ENCODE results near the gene ACKR4. TPM values are rescaled to one million over a fixed set of nuclear protein-coding genes. Genes with fewer than 3 reads are reported as not detected.

Gene ACKR4
- total and polyA plus RNA-seq, 2 of the 8 experiments (the other 6 are each of a cell fraction or from before 2014, with no cell fraction given), result not detected

DNA sequence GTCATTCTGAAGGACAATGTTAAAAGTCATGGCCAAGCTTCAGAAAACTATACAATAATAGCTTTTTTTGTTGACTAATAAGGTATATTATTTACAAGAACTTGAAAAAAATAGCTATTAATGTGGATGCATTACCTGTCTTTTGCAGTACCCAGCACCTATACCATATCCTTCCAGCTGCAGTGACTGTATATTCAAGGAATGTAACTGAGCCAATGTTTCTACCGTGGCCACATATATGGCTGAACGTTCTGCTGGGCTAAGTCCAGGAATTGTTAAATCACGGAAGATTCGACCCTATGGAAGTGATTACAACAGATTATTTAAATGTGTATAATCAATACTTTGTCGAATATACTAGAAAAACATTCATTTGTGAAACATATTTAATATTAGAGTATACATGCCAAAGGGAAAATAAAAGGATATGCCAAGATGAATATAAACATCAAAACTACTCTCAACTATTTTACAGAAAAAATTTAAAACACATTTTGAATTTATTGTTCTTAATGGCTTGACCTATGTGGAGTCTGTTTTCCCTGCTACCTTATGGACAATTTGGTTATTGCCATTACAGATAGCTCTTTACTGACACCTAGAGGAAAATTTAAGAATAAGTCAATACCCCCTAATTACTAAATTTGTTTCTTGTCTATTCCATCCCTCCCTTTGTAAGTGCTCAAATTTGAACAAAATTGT, 44.9 kb downstream of the ACKR4 start:
- Histone ChIP-seq H3K23me2 (ENCODE audit: low read depth, low read length) (no peaks in the 10 kb centered on the region), H3K79me2 (ENCODE audit: control insufficient read depth in 1 of 2, insufficient read depth in 2 of 2, low read length in 2 of 2) (no peaks in the 10 kb centered on the region), H3K56ac (replicated peaks; ENCODE audit: insufficient read length, low read depth, low read length) (no peak overlapping the region), H3K36me3 (ENCODE audit: control insufficient read depth in 2 of 4, insufficient read depth in 4 of 4, low read length in 3 of 4) (peaks cover 0 to 5% (median 1%) of the 10 kb centered on the region in 4 experiments; a peak in 1 of 8 replicates), H3K9ac (replicated peaks in 1 of 4; ENCODE audit: extremely low read depth in 1 of 4, low read depth in 3 of 4, low read length in 3 of 4) (no peak overlapping the region), H2BK5ac (ENCODE audit: low read depth, low read length) (no peak overlapping the region), H2AK5ac (ENCODE audit: low read depth, low read length) (no peak overlapping the region), H2AFZ (ENCODE audit: low read length) (no peak overlapping the region), H4K91ac (replicated peaks; ENCODE audit: insufficient read length, low read length) (no peak overlapping the region), H4K8ac (ENCODE audit: extremely low read depth, insufficient read depth, low read length) (no peak overlapping the region), H3K4ac (replicated peaks; ENCODE audit: insufficient read length, low read depth, low read length) (no peak overlapping the region), H3K27me3 (replicated peaks in 1 of 4; ENCODE audit: control insufficient read depth in 3 of 4, extremely low read depth in 1 of 4, insufficient read depth in 3 of 4, low read length in 3 of 4) (no peaks in the 10 kb centered on the region), H2BK12ac (ENCODE audit: low read depth, low read length) (no peak overlapping the region), H3K27ac (ENCODE audit: low read depth, low read length) (no peak overlapping the region), H3K9me3 (ENCODE audit: insufficient read depth in 2 of 2, low read depth in 1 of 2, low read length in 1 of 2) (no peaks in the 10 kb centered on the region), H3K4me3 (ENCODE audit: extremely low read depth in 1 of 4, insufficient read depth in 2 of 4, low read depth in 3 of 4, low read length in 4 of 4) (no peak overlapping the region), H3K4me2 (ENCODE audit: insufficient read depth in 1 of 2, low read depth in 2 of 2, low read length in 2 of 2) (no peak overlapping the region), H3K18ac (ENCODE audit: extremely low read depth, low read length) (no peak overlapping the region), H2BK120ac (replicated peaks; ENCODE audit: low read depth, low read length) (no peak overlapping the region), H4K20me1 (replicated peaks in 1 of 2; ENCODE audit: control insufficient read depth in 1 of 2, insufficient read depth in 2 of 2, low read length in 2 of 2) (no peaks in the 10 kb centered on the region), H3K23ac (ENCODE audit: insufficient read length) (no peak overlapping the region), H3K4me1 (replicated peaks in 1 of 4; ENCODE audit: control insufficient read depth in 3 of 4, insufficient read depth in 4 of 4, low read length in 3 of 4) (no peaks in the 10 kb centered on the region), H2BK15ac (ENCODE audit: low read length) (no peak overlapping the region), H4K5ac (ENCODE audit: insufficient read length, low read depth, low read length) (no peak overlapping the region), H3K14ac (ENCODE audit: insufficient read length) (no peak overlapping the region), H2BK20ac (ENCODE audit: low read length) (no peak overlapping the region), H3K79me1 (ENCODE audit: low read depth, low read length) (no peaks in the 10 kb centered on the region)
- DNase-seq (ENCODE audit: low read depth in 1 of 2, low spot score in 2 of 2) (no peak), FAIRE-seq (no peak)
- POLR2A ChIA-PET (ENCODE audit: partially characterized antibody), result no interaction called here
- CTCF ChIA-PET (ENCODE audit: partially characterized antibody), result interaction anchor here (0.6 to 6.7 kb wide), 28 partner anchors 11 to 155 kb away, joined by 3 to 163 read pairs (median 4); partner anchors contain the start of gene ACAD11
- 78% methylated on average over 5 of the region's 5 CpGs; no CpG with 5 or more reads in 1 of the 2 experiments for WGBS, 2 experiments (ENCODE audit: extremely low coverage in 1 of 2, insufficient coverage in 1 of 2, insufficient read length in 1 of 2, insufficient replicate concordance in 2 of 2, low coverage in 1 of 2, low lambda C conversion rate in 2 of 2, missing lambda C conversion rate in 1 of 2)
- TF ChIP-seq, protein P1, sequence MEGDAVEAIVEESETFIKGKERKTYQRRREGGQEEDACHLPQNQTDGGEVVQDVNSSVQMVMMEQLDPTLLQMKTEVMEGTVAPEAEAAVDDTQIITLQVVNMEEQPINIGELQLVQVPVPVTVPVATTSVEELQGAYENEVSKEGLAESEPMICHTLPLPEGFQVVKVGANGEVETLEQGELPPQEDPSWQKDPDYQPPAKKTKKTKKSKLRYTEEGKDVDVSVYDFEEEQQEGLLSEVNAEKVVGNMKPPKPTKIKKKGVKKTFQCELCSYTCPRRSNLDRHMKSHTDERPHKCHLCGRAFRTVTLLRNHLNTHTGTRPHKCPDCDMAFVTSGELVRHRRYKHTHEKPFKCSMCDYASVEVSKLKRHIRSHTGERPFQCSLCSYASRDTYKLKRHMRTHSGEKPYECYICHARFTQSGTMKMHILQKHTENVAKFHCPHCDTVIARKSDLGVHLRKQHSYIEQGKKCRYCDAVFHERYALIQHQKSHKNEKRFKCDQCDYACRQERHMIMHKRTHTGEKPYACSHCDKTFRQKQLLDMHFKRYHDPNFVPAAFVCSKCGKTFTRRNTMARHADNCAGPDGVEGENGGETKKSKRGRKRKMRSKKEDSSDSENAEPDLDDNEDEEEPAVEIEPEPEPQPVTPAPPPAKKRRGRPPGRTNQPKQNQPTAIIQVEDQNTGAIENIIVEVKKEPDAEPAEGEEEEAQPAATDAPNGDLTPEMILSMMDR (IDR thresholded peaks at IDR 0.05; ENCODE audit: control extremely low read depth in 1 of 3, insufficient read depth in 1 of 3, low read depth in 1 of 3, low read length in 3 of 3), result peak in 2 of 3 experiments; percentile 43 to 50; a peak in 2 of 4 replicates
- no peak for TF ChIP-seq KDM4A (IDR thresholded peaks at IDR 0.05; ENCODE audit: low read depth, low read length, severe bottlenecking)
- TF ChIP-seq ZNF274 (IDR thresholded peaks at IDR 0.05; ENCODE audit: borderline replicate concordance, extremely low read depth, low read length), result no peak
- TF ChIP-seq SP4 (IDR thresholded peaks at IDR 0.05; ENCODE audit: low read length), result no peak
- no peak for TF ChIP-seq JUND (IDR thresholded peaks at IDR 0.05; ENCODE audit: low read length)
- no peak for TF ChIP-seq SIRT6 (IDR thresholded peaks at IDR 0.05; ENCODE audit: low read length)
- TF ChIP-seq EZH2 (IDR thresholded peaks at IDR 0.05; ENCODE audit: low read depth, low read length, severe bottlenecking), result no peak
- TF ChIP-seq, protein P2, sequence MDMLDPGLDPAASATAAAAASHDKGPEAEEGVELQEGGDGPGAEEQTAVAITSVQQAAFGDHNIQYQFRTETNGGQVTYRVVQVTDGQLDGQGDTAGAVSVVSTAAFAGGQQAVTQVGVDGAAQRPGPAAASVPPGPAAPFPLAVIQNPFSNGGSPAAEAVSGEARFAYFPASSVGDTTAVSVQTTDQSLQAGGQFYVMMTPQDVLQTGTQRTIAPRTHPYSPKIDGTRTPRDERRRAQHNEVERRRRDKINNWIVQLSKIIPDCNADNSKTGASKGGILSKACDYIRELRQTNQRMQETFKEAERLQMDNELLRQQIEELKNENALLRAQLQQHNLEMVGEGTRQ (IDR thresholded peaks at IDR 0.05; ENCODE audit: low read length), result no peak
- peak; percentile 67 to 73 for TF ChIP-seq RAD21 (IDR thresholded peaks at IDR 0.05 in 1 of 2, conservative IDR thresholded peaks at IDR 0.05 in 1 of 2; ENCODE audit: low read depth in 2 of 2, low read length in 2 of 2)
